Measurements from ENCODE around the gene CRISP2.

CRISP2 gene

GRCh38 chr6:49653942-49654341 is 59.4 kb downstream of the CRISP2 start:
- no peak for DNase-seq (ENCODE audit: low spot score)

GRCh38 chr6:49653438-49653837 is 59.9 kb downstream of the CRISP2 start:
- DNase-seq (ENCODE audit: low spot score): no peak

DNA sequence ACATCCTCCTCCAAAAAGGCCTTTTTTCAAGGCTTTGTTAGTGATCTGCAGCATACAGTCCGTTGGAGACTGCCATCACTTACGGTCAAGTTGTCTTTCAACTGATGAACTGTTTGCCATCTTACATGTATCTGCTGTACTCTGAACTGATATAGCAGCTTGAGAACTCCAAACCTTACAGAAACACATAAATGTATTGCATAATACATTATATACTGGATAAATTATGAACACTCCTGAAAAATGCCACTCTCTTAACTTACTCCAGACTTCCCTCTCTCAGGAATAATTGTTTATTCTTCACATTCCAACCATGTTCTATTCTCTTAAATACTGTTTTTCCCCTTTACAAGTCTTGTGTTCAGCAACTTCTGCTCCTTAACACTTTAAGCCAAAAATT is 62.1 kb downstream of the CRISP2 start:
- DNase-seq (ENCODE audit: low spot score): no peak

GRCh38 chr6:49649988-49650387 is 63.4 kb downstream of the CRISP2 start:
- no peak for DNase-seq (ENCODE audit: low spot score)

GRCh38 chr6:49648036-49648435 is 65.3 kb downstream of the CRISP2 start:
- DNase-seq (ENCODE audit: low spot score): no peak

GRCh38 chr6:49647476-49647875 is 65.9 kb downstream of the CRISP2 start:
- DNase-seq (ENCODE audit: low spot score): no peak

- no peak for DNase-seq (ENCODE audit: low spot score)
Observed at GRCh38 chr6:49646942-49647341, 66.4 kb downstream of the CRISP2 start.

DNA sequence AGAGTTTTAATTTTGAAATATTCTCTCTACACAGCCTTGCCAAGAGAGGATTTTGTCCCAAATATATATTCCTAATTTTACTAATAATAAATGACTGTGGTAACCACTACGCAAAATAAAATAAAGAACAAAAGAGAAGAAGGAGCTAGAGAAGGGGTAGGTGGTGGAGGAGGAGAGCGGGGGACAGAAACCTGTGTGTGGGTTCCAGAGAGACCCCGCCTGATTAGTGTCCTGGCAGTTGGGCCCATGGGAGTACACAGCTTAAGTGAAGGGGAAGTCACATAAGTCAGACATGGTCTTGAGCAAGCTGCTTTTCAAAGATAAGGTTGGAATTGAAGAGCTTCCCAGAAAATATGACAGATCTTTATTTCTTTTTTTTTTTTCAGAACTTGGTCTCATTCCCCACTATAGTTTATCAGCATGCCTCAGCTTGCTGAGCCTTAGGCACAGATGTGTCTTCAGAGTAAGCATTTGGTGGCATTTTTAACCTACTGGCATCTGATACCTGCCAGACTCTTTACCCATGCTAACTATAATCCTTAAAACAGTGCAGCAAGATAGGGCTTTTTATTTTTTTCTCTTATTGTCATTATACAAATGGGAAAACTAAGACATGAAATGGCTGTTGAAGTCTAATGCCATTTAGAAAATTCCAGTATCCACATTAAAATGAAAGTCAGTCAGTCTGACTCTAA is 67.1 kb downstream of the CRISP2 start:
- no peak for DNase-seq (ENCODE audit: low spot score)

- no peak for DNase-seq (ENCODE audit: low spot score)
Observed at GRCh38 chr6:49645139-49645538, 68.2 kb downstream of the CRISP2 start.
